Activated CD4-positive, alpha-beta memory T cell treated with anti-CD3 and anti-CD28 coated beads for 36 hours (primary cell): Measurements from ENCODE around the gene TOX2. TPM values are rescaled to one million over a fixed set of nuclear protein-coding genes. Genes with fewer than 3 reads are reported as not detected.

Source experiments
- CTCF ChIA-PET: fragments of 350-600 bp; sonication (Branson Sonifier 250); formaldehyde crosslinking; loops from one replicate; lab custom pipeline; 2021; ENCODE audit warnings: antibody characterized with exemption, inconsistent platforms; lab: Charles Lee
- POLR2A ChIA-PET: fragments of 350-600 bp; sonication (Branson Sonifier 250); formaldehyde crosslinking; loops from one replicate; lab custom pipeline; 2021; ENCODE audit warnings: antibody characterized with exemption; lab: Charles Lee
- DNase-seq: peaks from one replicate; pipeline ENCODE4 v3.0.0-alpha.2; 2020
- H3K27ac Mint-ChIP-seq: one replicate; pipeline ENCODE4 v1.8.0; 2021; ENCODE audit warnings: mixed read lengths
- H3K27me3 Mint-ChIP-seq: one replicate; pipeline ENCODE4 v1.8.0; 2021; ENCODE audit warnings: mixed read lengths
- H3K36me3 Mint-ChIP-seq: one replicate; pipeline ENCODE4 v1.8.0; 2021; ENCODE audit warnings: mixed read lengths
- H3K4me1 Mint-ChIP-seq: one replicate; pipeline ENCODE4 v1.8.0; 2021; ENCODE audit warnings: low read depth, mixed read lengths
- H3K4me3 Mint-ChIP-seq: one replicate; pipeline ENCODE4 v1.8.0; 2021; ENCODE audit warnings: mild to moderate bottlenecking, mixed read lengths
- H3K9me3 Mint-ChIP-seq: one replicate; pipeline ENCODE4 v1.8.0; 2021; ENCODE audit warnings: mixed read lengths
- intact Hi-C: fragments of 100-400 bp; cut with micrococcal nuclease; formaldehyde crosslinking; loops from one replicate; pipeline ENCODE4 v1.15.1; 2023
- total RNA-seq, 2 experiments: library from RNA; stranded (reverse); gene quantifications; one replicate each; pipeline ENCODE4 v1.2.3, GENCODE V29; 2021

The TOX2 gene
- total RNA-seq, 2 experiments from 2014 or later: 2.2 to 2.5 TPM

- POLR2A ChIA-PET: no interaction called here
- no peaks in the 10 kb centered on the region for H3K36me3 Mint-ChIP-seq
Observed at GRCh38 chr20:44084439-44084838, 169.8 kb downstream of the TOX2 start.

DNA sequence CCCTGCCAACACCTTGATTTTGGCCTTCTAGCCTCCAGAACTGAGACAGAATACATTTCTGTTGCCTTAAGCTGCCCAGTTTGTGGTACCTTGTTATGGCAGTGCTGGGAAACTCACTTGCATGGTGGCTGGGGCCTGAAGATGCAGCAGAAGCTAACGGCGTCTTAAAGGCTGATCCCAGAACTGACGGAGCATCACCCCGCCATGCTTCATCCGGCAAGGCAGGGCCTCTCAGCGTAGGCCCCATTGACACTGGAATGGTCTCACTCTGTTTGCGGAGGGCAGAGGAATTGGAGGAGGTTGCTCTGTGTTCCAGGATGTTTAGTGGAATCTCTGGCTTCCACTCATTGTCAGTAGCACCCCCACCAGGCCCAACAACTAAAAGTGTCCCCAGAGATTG is 170.2 kb downstream of the TOX2 start:
- no peak overlapping the region for H3K27ac Mint-ChIP-seq
- no peak overlapping the region for H3K4me3 Mint-ChIP-seq
- POLR2A ChIA-PET: no interaction called here
- intact Hi-C loops: no loop called here
- H3K27me3 Mint-ChIP-seq: no peaks in the 10 kb centered on the region
- H3K9me3 Mint-ChIP-seq: no peaks in the 10 kb centered on the region
- CTCF ChIA-PET: no interaction called here
- DNase-seq: no peak
- peaks cover 8% of the 10 kb centered on the region for H3K4me1 Mint-ChIP-seq
- no peaks in the 10 kb centered on the region for H3K36me3 Mint-ChIP-seq

More at GRCh38 chr20:44084439-44084838, 169.8 kb downstream of the TOX2 start:
- no peak overlapping the region for H3K27ac Mint-ChIP-seq
- intact Hi-C loops: no loop called here
- CTCF ChIA-PET: interaction anchor here (7.4 kb wide), 1 partner anchor 335 kb away, joined by 109 read pairs; no protein-coding TSS in a partner anchor
- H3K27me3 Mint-ChIP-seq: no peaks in the 10 kb centered on the region
- no peaks in the 10 kb centered on the region for H3K9me3 Mint-ChIP-seq
- H3K4me1 Mint-ChIP-seq: peaks cover 8% of the 10 kb centered on the region
- H3K4me3 Mint-ChIP-seq: no peak overlapping the region
- no peak for DNase-seq

- ChIA-PET POLR2A (no interaction called here), CTCF (no interaction called here)
- intact Hi-C loops: no loop called here
- Mint-ChIP-seq H3K27ac (no peak overlapping the region), H3K27me3 (no peaks in the 10 kb centered on the region), H3K4me3 (no peak overlapping the region), H3K4me1 (peaks cover under 1% of the 10 kb centered on the region), H3K36me3 (no peaks in the 10 kb centered on the region), H3K9me3 (no peaks in the 10 kb centered on the region)
- no peak for DNase-seq
Observed at GRCh38 chr20:44085616-44086434, 171.2 kb downstream of the TOX2 start.

- intact Hi-C loops: no loop called here
- CTCF ChIA-PET: interaction anchor here (0.7 to 1.8 kb wide), 2 partner anchors 30 to 337 kb away, joined by 3 to 4 read pairs; no protein-coding TSS in a partner anchor
- no peaks in the 10 kb centered on the region for H3K9me3 Mint-ChIP-seq
- POLR2A ChIA-PET: no interaction called here
- no peaks in the 10 kb centered on the region for H3K36me3 Mint-ChIP-seq
- no peak overlapping the region for H3K27ac Mint-ChIP-seq
- H3K4me1 Mint-ChIP-seq: no peaks in the 10 kb centered on the region
- H3K27me3 Mint-ChIP-seq: no peaks in the 10 kb centered on the region
- no peak for DNase-seq
- H3K4me3 Mint-ChIP-seq: no peak overlapping the region
Observed at GRCh38 chr20:44087051-44087856, 172.6 kb downstream of the TOX2 start.

- no peaks in the 10 kb centered on the region for H3K27me3 Mint-ChIP-seq
- no peak overlapping the region for H3K4me3 Mint-ChIP-seq
- ChIA-PET POLR2A (no interaction called here), CTCF (interaction anchor here (1.8 kb wide), 1 partner anchor 337 kb away, joined by 4 read pairs; no protein-coding TSS in a partner anchor)
- no peak for DNase-seq
- H3K27ac Mint-ChIP-seq: no peak overlapping the region
- intact Hi-C loops: no loop called here
- H3K9me3 Mint-ChIP-seq: no peaks in the 10 kb centered on the region
- no peaks in the 10 kb centered on the region for H3K4me1 Mint-ChIP-seq
- no peaks in the 10 kb centered on the region for H3K36me3 Mint-ChIP-seq
Observed at GRCh38 chr20:44087857-44088120, 173.1 kb downstream of the TOX2 start.

DNA sequence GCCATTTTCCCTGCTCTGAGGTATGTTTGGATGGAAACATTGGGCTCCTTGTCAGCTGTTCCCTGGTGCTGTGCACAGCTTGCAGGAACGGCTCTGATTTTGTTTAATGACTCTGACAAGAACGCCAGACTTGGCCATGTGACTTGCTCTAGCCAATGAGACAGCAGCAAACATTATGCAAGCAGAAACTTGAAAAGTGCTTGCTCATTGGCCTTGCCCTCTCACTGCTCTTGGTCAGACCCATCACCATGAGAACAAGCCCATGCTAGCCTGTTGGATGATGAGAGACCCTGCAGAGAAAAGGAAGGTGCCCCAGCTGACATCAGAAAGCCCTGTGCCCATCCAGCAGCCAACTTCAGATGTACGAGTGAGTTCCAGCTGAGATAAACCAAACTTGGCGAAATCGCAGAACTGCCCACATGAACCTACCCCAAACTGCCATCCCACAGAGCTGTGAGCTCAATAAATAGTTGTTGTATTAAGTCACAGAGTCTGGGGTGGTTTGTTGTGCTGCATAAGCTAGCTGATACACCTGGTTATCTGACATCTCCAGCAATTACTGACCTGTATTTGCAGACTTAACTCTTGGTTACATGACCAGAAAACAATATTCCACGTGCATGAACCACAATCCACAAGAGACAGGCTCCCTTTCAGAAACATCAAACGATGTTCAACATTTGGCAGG is 175.5 kb downstream of the TOX2 start:
- peaks cover 2% of the 10 kb centered on the region for H3K27me3 Mint-ChIP-seq
- intact Hi-C loops: no loop called here
- no peaks in the 10 kb centered on the region for H3K4me1 Mint-ChIP-seq
- H3K27ac Mint-ChIP-seq: no peak overlapping the region
- DNase-seq: peak; percentile 52
- POLR2A ChIA-PET: no interaction called here
- H3K9me3 Mint-ChIP-seq: no peaks in the 10 kb centered on the region
- no peaks in the 10 kb centered on the region for H3K36me3 Mint-ChIP-seq
- CTCF ChIA-PET: interaction anchor here (0.9 to 1.8 kb wide), 6 partner anchors 9 to 641 kb away, joined by 3 to 6 read pairs (median 4); no protein-coding TSS in a partner anchor
- no peak overlapping the region for H3K4me3 Mint-ChIP-seq

GRCh38 chr20:44091026-44091425 is 176.4 kb downstream of the TOX2 start:
- Mint-ChIP-seq H3K27me3 (peaks cover 2% of the 10 kb centered on the region), H3K9me3 (no peaks in the 10 kb centered on the region), H3K27ac (no peak overlapping the region), H3K4me1 (no peaks in the 10 kb centered on the region), H3K4me3 (no peak overlapping the region), H3K36me3 (no peaks in the 10 kb centered on the region)
- CTCF ChIA-PET: interaction anchor here (1.2 to 1.8 kb wide), 8 partner anchors 9 to 642 kb away, joined by 3 to 8 read pairs (median 4); no protein-coding TSS in a partner anchor
- peak; percentile 6 for DNase-seq
- intact Hi-C loops: no loop called here
- POLR2A ChIA-PET: no interaction called here

DNA sequence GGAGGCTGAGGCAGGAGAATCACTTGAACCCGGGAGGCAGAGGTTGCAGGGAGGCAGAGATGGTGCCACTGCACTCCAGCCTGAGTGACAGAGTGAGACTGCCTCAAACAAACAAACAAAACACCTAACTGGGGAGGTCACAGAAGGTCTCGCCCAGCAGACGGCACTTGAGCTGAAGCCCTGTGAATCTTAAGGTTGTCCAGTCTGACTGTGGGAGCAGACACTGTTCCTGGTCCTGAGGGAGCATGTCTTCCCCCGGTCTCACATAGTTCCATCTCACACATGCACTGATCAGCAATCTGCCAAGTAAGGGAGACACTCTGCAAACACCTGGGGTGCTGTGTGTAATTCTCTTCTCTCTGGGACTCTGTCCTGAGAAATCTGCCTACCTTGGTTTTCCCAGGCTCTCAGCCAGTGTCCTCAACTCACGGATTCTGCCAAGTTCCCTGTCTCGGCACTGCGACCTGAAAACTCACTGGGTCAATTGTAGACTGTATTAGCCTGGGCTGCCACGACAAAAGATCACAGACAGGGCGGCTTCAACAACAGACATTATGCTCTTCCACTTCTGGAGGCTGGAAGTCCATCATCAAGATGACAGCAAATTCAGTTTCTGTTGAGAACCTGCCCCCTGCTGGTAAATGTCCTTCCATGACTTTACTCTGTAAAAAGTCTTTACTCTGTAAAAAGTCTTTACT is 178.0 kb downstream of the TOX2 start:
- Mint-ChIP-seq H3K36me3 (no peaks in the 10 kb centered on the region), H3K27me3 (peaks cover 2% of the 10 kb centered on the region), H3K9me3 (no peaks in the 10 kb centered on the region), H3K27ac (no peak overlapping the region), H3K4me1 (no peaks in the 10 kb centered on the region), H3K4me3 (no peak overlapping the region)
- intact Hi-C loops: no loop called here
- POLR2A ChIA-PET: no interaction called here
- CTCF ChIA-PET: interaction anchor here (0.6 to 1.5 kb wide), 8 partner anchors 12 to 554 kb away, joined by 3 to 8 read pairs (median 4); no protein-coding TSS in a partner anchor
- peak; percentile 27 for DNase-seq

DNA sequence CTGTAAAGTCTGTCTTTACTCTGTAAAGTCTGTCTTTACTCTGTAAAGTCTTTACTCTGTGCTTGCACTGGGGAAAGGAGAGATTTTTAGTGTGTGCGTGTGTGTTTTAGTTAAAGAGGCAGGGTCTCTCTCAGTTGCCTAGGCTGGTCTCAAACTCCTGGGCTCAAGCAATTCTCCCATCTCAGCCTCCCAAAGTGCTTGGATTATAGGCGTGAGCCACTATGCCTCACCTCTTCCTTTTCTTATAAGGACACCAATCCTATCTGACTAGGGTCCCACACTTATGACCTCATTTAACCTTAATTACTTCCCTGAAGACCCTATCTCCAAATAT is 178.6 kb downstream of the TOX2 start:
- no peak overlapping the region for H3K4me3 Mint-ChIP-seq
- ChIA-PET POLR2A (no interaction called here), CTCF (interaction anchor here (1.6 to 2.0 kb wide), 2 partner anchors 555 to 644 kb away, joined by 8 read pairs; no protein-coding TSS in a partner anchor)
- intact Hi-C loops: no loop called here
- no peaks in the 10 kb centered on the region for H3K36me3 Mint-ChIP-seq
- no peak for DNase-seq
- H3K4me1 Mint-ChIP-seq: no peaks in the 10 kb centered on the region
- no peak overlapping the region for H3K27ac Mint-ChIP-seq
- no peaks in the 10 kb centered on the region for H3K9me3 Mint-ChIP-seq
- H3K27me3 Mint-ChIP-seq: peaks cover 2% of the 10 kb centered on the region

- CTCF ChIA-PET: interaction anchor here (1.1 kb wide), 1 partner anchor 15 kb away, joined by 3 read pairs; no protein-coding TSS in a partner anchor
- no peak overlapping the region for H3K4me3 Mint-ChIP-seq
- intact Hi-C loops: no loop called here
- POLR2A ChIA-PET: no interaction called here
- no peak overlapping the region for H3K27ac Mint-ChIP-seq
- peaks cover 15% of the 10 kb centered on the region for H3K27me3 Mint-ChIP-seq
- H3K4me1 Mint-ChIP-seq: no peaks in the 10 kb centered on the region
- no peak for DNase-seq
- no peaks in the 10 kb centered on the region for H3K36me3 Mint-ChIP-seq
- no peaks in the 10 kb centered on the region for H3K9me3 Mint-ChIP-seq
Observed at GRCh38 chr20:44095831-44096230, 181.2 kb downstream of the TOX2 start.

DNA sequence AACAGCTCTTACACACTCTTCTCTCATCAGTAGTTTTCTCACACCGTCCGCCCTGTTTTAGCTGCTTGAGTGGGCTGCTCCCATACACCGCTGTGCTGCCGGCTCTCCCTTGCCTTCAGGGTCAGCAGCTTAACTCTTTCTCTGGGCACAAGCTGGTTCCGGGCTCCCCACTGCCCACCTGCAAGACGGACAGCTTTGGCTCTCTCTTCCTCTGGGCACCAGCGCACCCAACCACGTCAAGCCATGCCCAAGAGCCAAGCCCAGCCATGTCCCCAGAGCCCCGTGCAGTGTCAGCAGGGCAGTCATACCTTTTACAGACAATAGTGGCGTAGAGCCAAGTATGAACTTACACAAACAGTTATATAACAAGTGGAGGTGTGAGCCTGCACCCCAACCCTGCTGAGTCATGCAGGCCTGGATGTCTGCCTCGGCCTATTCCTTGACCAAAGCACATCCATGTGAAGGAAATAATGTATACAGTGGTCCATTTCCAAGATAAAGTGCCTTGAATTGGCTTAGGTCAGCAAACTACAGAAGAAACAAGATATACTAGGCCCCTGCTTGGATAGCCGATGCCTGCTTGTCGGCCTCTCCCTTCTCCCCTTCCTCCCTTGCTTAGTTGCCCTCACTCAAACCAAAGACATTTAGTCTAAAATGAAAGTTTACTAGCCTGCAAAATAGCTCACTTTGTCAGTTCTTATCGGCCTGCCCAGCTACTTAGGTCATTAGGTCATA is 183.0 kb downstream of the TOX2 start:
- ChIA-PET CTCF (no interaction called here), POLR2A (no interaction called here)
- no peaks in the 10 kb centered on the region for H3K36me3 Mint-ChIP-seq
- no peak for DNase-seq
- intact Hi-C loops: no loop called here
- no peaks in the 10 kb centered on the region for H3K4me1 Mint-ChIP-seq
- peaks cover 22% of the 10 kb centered on the region for H3K27me3 Mint-ChIP-seq
- H3K4me3 Mint-ChIP-seq: no peak overlapping the region
- H3K27ac Mint-ChIP-seq: no peak overlapping the region
- peaks cover under 1% of the 10 kb centered on the region for H3K9me3 Mint-ChIP-seq
